22Rv1 (cell line): ENCODE results near the gene CNTN4.

Experiments
- H3K27ac ChIP-seq: fragments of 450-650 bp; 2 replicates; pipeline ENCODE4 v1.5.1; 2017
- ZFX ChIP-seq: fragments of 450-650 bp; IDR thresholded peaks from 2 replicates; pipeline ENCODE4 v1.6.1; 2017; ENCODE audit warnings: antibody characterized with exemption, borderline replicate concordance
- TF ChIP-seq, protein P1 (sequence below): fragments of 450-650 bp; IDR thresholded peaks from 2 replicates; pipeline ENCODE4 v1.5.1; 2017; ENCODE audit warnings: mild to moderate bottlenecking

CNTN4 gene

GRCh38 chr3:2092758-2093157, 5.9 kb upstream of the CNTN4 start:
- H3K27ac ChIP-seq, result no peak overlapping the region
- no peak for TF ChIP-seq ZFX
- TF ChIP-seq, protein P1, sequence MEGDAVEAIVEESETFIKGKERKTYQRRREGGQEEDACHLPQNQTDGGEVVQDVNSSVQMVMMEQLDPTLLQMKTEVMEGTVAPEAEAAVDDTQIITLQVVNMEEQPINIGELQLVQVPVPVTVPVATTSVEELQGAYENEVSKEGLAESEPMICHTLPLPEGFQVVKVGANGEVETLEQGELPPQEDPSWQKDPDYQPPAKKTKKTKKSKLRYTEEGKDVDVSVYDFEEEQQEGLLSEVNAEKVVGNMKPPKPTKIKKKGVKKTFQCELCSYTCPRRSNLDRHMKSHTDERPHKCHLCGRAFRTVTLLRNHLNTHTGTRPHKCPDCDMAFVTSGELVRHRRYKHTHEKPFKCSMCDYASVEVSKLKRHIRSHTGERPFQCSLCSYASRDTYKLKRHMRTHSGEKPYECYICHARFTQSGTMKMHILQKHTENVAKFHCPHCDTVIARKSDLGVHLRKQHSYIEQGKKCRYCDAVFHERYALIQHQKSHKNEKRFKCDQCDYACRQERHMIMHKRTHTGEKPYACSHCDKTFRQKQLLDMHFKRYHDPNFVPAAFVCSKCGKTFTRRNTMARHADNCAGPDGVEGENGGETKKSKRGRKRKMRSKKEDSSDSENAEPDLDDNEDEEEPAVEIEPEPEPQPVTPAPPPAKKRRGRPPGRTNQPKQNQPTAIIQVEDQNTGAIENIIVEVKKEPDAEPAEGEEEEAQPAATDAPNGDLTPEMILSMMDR, result no peak

GRCh38 chr3:2094941-2095340, 3.7 kb upstream of the CNTN4 start:
- TF ChIP-seq, protein P1, result no peak
- no peak for TF ChIP-seq ZFX
- H3K27ac ChIP-seq, result no peak overlapping the region

GRCh38 chr3:2096216-2096615, 2.5 kb upstream of the CNTN4 start:
- TF ChIP-seq ZFX, result no peak
- TF ChIP-seq, protein P1, result no peak
- no peak overlapping the region for H3K27ac ChIP-seq

DNA sequence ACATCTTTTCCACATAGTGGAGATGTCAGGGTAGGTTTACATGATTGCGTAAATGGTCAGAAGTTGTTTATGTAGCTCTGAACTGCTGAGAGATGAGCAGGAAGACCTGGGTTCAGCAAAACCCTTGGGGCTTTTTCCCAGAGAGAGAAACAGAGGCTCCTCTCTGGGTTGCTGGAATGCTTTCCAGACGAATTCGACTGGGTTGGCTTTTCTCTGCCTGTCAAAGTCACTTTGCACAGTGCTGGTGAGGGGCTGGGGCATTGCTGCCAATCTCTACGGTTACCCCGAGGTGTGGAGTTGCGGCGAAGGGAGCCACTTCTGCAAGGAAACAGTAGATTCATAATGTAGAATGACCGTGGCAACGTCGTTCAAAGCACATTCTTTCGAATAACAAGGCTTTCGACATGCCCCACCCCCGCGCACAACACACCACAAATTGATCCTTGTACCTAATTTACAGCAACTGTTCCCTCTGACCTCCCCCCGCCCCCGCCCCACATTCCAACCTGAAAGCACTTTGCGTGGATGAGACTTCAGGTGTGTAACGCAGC, 950 bp upstream of the CNTN4 start:
- no peak for TF ChIP-seq ZFX
- TF ChIP-seq, protein P1, result no peak
- peak overlapping the region; percentile 27; the same call in 1 of the 2 replicates for H3K27ac ChIP-seq

DNA sequence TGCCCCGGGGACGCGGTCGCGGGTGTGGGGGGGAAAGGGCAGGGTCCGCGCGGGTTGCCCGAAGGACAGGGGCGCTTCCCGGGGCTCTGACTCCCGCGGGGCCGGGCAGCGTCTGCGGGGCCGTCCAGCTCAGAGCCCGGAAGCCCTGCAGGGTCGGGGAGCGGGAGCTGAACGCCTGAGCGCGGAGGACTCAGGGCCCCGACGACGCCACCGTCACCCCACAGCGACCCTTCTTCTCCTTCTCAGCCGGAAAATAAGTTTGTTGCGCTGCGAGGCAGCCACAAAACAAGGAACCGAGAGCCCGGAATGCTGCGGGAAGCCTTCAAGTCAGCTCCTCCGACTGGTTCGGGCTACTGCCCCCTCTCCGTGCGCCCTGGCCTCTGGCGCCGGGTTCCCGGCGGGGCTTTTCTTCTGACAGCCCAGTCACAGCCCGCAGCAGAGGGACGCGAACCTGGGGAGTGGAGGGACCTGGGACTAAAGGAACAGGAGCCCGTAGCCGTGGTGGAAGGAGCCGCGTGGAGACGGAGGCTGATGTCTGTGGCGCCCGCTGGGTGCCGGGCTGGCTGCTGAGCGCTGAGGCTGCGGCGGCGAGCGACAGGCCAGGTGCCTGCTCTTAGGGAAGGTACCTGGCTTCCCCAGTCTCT, 484 bp downstream of the CNTN4 start:
- TF ChIP-seq, protein P1, result no peak
- no peak for TF ChIP-seq ZFX
- H3K27ac ChIP-seq, result peak overlapping the region; percentile 27; the same call in 1 of the 2 replicates

- TF ChIP-seq ZFX, result no peak
- TF ChIP-seq, protein P1, result no peak
- H3K27ac ChIP-seq, result no peak overlapping the region
Observed at GRCh38 chr3:2099779-2100191, 1.1 kb downstream of the CNTN4 start.

DNA sequence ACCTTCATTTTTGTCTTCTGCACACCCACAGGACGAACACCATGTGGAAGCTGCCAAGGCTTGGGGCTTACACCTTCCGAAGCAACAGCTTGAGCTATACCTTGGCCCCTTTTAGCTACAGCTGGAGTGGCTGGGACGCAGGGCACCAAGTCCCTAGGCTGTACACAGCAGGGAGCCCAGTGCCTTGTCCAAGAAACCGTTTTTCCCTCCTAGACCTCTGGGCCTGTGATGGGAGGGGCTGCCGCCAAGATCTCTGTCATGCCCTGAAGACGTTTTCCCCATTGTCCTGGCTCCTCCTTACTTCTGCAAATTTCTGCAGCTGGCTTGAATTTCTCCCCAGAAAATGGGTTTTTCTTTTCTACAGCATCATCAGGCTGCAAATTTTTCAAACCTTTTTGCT, 7.8 kb downstream of the CNTN4 start:
- TF ChIP-seq, protein P1, result no peak
- no peak for TF ChIP-seq ZFX
- no peak overlapping the region for H3K27ac ChIP-seq
